GM12891 (cell line): ENCODE measurements around the gene TMPRSS4.

ENCODE experiments used
- POLR2A ChIP-seq: IDR thresholded peaks from 2 replicates; pipeline ENCODE4 v1.6.1; 2011; ENCODE audit warnings: low read depth, low read length, control low read depth
- POLR2AphosphoS5 ChIP-seq: IDR thresholded peaks from 2 replicates; pipeline ENCODE4 v1.6.1; 2011; ENCODE audit warnings: low read depth, low read length, control low read depth
- SPI1 ChIP-seq: IDR thresholded peaks from 2 replicates; pipeline ENCODE4 v1.6.1; 2011; ENCODE audit warnings: low read depth, low read length, control low read depth
- TAF1 ChIP-seq: IDR thresholded peaks from 2 replicates; pipeline ENCODE4 v1.6.1; 2011; ENCODE audit warnings: low read depth, low read length, control low read depth

- no peak for TF ChIP-seq POLR2A
- no peak for TF ChIP-seq SPI1
- no peak for TF ChIP-seq TAF1
- TF ChIP-seq POLR2AphosphoS5: no peak
Observed at GRCh38 chr11:118092907-118093571, 16.2 kb downstream of the TMPRSS4 start.
